Stimulated activated CD4-positive, alpha-beta T cell treated with anti-CD3 and anti-CD28 coated beads, Interleukin-12 subunit alpha, Interleukin-12 subunit beta, amount 100 ng/mL, for 4 hours (primary cell): ENCODE measurements around the gene ARFIP1.

Experiments used
- DNase-seq: peaks from one replicate; pipeline ENCODE4 v3.0.0-alpha.2; 2020

The ARFIP1 gene

GRCh38 chr4:152942346-152942745 lies 162.6 kb downstream of the ARFIP1 start:
- no peak for DNase-seq

DNA sequence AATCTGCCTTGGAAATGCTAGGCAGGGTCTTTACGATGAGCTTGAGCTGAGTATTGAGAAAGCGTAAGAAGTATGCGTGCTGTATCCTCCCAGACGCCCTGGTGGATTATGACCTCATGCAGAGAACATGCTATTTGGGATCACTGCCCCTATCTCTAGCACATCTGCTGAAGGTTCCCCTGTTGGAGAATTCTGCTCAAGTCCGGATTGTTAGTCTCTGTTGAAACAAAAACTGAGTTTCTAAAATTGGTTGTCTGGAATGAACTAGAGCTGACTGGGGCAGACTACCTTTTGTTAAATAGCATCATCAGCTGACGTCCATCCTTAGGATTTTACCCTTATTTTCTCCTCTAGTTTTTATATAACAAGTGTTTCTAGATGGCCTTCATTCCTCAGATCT lies 163.9 kb downstream of the ARFIP1 start:
- no peak for DNase-seq

DNA sequence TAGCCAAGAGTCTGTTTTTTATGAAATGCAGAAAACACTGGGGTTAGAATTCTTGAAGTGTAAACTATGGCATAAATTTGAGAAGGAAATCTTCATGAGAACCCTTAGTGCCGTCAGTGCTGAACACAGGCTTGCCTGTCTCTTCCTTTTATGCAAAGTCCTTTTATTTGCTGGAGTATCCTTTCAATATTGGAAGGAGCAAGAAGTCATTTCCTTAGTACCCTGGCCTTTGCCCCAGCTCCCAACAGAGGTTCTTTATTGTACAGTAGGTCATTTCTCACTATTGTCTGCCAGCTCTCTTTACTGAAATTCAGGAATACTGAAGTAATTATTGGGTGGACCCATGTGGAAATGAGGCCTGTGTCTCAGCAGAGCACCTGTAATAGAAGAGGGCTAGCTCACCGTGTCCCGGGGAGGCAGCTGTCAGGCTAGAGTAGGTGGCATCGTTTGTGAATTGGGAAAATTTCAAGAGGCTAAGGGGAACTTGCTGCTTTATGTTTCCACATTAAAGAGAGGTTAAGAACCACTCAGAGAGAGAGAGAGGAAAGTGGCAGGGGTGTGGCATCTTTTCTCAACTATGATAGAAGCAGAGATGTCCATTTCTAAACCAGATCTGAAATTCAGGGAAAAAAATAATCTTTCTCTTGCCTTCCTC lies 165.0 kb downstream of the ARFIP1 start:
- no peak for DNase-seq

DNA sequence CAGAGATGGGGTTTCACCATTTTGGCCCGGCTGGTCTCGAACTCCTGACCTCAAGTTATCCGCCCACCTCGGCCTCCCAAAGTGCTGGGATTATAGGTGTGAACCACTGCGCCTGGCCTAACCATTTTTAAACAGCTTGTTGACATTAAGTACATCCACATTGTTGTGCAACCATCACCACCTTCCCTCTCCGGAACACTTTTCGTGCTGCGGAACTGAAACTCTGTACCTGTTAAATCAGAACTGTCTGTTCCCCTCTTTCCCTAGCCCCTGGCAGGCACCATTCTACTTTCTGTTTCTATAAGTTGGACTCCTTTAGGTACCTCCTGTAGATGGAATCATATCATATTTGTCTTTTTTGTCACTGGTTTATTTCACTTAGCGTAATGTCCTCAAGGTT lies 165.9 kb downstream of the ARFIP1 start:
- DNase-seq: no peak

DNA sequence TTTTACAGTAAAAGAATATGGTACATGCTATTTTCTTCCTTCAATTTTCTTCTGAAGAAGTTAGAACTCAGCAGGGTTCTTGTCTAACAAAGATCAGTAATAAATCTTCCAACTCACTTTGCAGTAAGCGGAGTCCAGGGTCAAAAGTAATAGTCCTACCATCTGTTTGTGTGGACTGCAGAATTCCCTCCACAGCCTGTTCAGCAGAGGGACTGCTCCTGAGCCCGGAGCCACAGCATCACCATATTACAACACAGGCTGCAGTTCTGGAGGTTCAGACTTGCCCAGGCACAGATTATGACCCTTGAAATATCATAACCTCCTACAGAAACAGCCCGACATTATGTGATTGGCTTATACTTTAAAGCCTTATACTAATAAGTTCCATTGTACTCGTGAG lies 166.7 kb downstream of the ARFIP1 start:
- DNase-seq: no peak

DNA sequence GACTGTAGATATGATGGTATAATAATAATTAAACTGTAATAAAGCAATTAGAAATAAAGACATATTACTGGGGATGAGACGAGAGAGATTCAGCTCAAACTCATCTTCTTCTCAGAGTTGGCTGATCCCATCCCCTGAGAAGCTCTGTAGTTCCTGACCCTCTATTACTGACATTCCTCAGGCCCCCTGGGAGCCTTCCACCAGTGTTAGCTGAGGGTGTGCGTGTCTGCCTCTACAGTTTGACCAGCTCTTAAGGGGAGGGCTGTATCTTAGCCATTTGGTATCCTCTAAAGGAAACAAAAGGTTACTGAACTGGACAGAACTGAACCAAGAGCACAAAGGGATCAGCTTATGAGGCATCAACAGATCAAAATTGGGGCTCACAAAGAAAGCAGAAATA lies 167.6 kb downstream of the ARFIP1 start:
- no peak for DNase-seq

DNA sequence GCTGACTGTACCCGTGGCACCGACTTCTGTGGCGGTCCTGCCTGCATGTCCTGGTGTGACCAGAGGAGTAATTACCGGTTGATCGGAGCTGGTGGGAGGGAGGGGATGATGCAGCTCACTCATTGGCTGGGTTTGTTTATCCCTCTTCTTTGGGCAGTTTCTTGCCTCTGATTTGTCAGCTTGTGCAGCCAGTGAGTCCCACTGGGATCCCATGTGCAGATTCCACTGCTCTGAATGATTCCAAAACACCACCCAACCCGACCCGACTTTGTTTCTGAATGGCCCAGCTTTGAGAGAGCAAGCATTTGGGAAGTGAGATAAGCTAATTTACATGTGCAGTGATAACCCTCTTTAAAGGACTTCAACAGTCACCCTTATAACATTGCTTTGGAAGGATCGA lies 170.2 kb downstream of the ARFIP1 start:
- no peak for DNase-seq

DNA sequence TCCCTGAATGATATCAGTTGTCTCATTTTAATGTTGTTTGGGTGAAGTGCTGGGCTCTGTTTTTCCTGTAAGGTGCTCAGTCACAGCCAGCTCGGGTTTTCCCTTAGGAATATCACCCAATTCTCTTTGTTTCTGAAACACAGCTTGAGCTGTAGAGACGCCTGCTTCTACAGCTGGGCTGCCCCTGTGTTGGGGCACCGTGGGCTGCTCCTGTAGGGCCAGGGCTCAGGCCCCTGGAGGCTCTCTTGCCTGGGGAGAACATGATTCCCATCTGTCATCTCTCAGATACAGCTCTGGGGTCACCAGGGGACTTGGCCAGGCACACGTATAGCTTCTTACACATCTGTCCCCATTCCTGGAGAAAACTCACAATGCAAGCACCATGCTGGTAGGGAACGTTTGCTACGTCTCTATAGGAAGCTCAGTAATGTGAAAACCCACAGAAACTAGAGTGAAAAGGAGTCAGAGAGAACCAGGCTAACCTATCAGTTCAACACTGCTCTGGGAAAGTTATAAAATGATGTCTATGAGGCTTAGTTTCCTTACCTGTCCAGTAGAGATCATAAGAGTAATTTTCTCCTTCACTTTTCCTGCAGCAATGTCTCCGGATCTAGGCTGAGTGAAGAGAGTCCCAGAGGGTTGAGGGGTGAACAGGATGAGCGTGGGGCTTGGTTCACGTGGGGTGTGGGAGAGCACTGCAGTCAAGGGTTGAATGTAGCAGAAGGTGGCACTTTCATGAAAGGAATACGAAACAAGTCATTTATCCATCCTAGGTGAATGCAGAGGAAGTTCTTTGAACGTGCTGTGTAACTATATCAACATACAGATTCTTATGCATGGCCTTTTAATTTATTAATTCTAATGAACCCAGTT lies 170.9 kb downstream of the ARFIP1 start:
- no peak for DNase-seq

- no peak for DNase-seq
These were observed 171.6 kb downstream of the ARFIP1 start for GRCh38 chr4:152951348-152951747.

DNA sequence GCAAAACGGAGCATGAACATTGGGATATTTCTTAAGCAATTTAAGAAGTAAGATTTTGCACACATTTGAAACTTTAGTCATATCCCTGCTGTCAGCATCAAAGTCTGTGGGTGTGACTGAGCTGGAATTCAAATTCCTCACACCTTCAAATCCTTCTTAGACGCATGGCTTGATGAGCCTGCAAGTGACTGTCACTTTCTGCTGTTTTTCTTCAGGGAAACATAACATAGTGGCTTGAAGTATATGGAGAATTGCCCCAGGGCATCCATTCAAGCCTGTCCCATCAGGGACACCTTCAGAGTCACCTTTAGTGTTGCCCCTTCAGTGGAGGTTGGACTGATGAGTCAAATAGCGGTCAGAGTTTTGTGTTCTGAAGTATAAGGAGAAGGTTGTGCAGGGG lies 173.8 kb downstream of the ARFIP1 start:
- DNase-seq: no peak

DNA sequence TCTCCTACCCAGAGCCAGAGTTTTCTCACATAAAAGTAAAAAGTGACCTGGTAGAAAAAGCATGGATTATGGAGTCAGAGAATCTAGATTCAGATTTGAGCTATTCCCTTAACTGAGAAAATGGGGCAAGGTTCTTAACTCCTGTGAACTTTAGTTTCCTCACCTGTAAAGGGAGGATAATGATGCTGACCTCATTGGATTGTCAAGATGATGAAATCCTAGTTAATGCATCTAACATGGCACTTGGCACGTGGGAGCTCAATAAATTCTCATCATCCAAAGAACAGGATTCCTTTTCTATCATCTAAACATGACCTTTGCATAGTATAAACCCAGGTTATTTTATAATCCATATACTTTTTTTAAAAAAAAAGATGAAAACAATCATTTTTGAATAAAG lies 175.0 kb downstream of the ARFIP1 start:
- DNase-seq: no peak

DNA sequence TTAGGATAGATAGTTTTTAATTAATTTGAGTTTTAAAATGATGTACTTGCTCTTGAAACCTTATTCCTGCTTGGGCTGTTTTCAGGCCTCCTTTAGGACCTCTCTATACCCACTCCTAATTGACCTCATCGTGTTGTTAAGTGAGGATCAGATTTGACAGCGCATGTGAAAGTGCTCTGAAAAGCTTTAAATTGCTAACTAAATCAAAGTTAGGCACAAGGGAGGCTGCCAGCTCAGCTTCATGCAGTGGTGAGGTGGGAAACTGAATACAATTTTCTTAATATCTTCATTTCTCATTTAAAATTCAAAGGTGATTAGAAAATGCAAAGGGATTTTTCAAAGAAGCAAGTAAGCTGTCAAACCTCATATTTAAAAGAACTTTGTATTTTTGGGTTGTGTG lies 176.4 kb downstream of the ARFIP1 start:
- DNase-seq: no peak

GRCh38 chr4:152956650-152957436 lies 177.1 kb downstream of the ARFIP1 start:
- DNase-seq: no peak

DNA sequence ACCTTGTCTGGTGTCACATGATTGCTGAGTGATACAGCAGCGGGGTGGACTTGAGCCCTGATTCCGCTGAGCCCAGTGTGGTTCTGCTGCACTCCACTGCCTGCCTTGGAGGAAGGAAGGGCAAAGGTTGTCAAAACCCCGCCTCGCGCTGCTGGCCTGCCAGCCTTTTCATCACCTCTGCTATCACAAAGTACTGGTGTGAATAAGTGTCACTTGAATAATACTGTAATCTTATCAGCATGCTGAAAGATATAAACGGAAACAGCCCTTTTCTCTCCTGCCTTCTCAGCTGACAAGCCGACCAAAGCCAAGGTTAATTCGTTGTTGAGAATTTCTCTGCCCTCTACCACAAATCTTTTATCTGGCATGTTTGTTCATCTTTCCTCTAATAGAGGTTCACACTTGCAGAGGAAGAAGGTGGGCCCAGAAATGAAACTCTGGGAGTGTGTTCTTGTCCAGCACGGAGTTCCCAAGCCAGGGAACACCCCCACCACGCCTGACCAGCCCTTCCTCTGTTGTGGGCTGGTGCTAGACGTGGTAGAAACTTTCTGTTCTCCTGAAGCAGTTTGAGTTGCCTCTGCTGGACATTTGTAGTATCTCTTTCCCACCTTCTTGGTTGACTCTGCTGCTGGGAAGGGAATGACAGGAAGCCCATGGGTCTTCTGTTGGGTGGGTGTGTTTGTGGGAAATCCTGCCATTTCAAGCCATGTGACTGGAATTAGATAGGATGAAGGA lies 177.8 kb downstream of the ARFIP1 start:
- DNase-seq: no peak

DNA sequence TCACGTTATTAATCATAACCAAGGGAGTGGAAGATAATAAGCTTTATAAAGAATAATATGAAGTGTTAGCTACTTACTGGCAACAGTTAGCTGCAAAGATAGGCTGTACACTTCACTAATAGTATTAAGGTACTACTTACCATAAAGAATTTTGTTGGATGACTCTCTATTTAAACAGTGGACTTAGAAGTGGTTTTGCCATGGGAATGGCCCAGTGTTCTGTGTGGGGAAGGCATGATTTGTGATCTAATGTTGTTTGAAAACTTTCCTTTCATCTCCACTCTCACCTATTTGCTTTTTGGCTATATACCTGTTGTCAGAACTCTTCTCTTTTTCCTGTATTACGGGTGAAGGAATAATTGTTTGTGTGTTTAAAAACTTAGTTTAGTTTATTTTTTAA lies 179.3 kb downstream of the ARFIP1 start:
- no peak for DNase-seq

GRCh38 chr4:152960082-152960481 lies 180.3 kb downstream of the ARFIP1 start:
- no peak for DNase-seq

- DNase-seq: no peak
These were observed 181.4 kb downstream of the ARFIP1 start for GRCh38 chr4:152961014-152961772.

DNA sequence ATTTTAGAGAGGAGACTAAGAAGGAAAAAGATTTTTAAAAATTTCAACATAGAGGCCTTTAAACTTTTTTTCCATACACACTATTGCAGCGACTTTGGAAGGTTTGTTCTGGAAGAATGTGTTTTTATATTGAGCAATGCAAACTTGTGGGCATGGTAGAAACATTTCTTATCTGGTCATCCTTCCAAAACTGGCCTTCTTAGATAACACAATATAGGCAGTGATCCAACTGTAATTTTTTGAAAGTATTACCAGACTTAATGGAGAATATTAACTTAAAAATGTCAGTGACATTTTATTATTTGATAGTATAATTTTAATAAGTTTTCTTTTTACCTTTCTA lies 182.0 kb downstream of the ARFIP1 start:
- DNase-seq: no peak
